Ascending aorta (tissue), 2 donors: ENCODE data around the gene FLYWCH2. TPM values are rescaled to one million over a fixed set of nuclear protein-coding genes. Genes with fewer than 3 reads are reported as not detected.

Experiments used
- DNase-seq, 2 donors: peaks; one replicate each; pipeline ENCODE4 v3.0.0-alpha.2; 2019; ENCODE audit warnings: low spot score in 2 of 2
- H3K27ac ChIP-seq, 2 donors: fragments of 200-600 bp; sonication (generic); one replicate each; pipeline ENCODE4 v1.5.1; 2016 to 2017; ENCODE audit warnings: mild to moderate bottlenecking in 1 of 2
- H3K27me3 ChIP-seq: fragments of 200-600 bp; sonication (generic); one replicate; pipeline ENCODE4 v1.5.1; 2017
- H3K36me3 ChIP-seq, 2 donors: fragments of 200-600 bp; sonication (generic); one replicate each; pipeline ENCODE4 v1.5.1; 2016
- H3K4me1 ChIP-seq, 2 donors: fragments of 200-600 bp; sonication (generic); one replicate each; pipeline ENCODE4 v1.5.1; 2016 to 2017; ENCODE audit warnings: mild to moderate bottlenecking in 1 of 2
- H3K4me3 ChIP-seq, 2 donors: fragments of 200-600 bp; sonication (generic); one replicate each; pipeline ENCODE4 v1.5.1; 2016 to 2017; ENCODE audit warnings: mild to moderate bottlenecking in 1 of 2
- H3K9me3 ChIP-seq, 2 donors: fragments of 200-600 bp; sonication (generic); one replicate each; pipeline ENCODE4 v1.5.1; 2016
- CTCF ChIP-seq, 3 experiments: fragments of 200-600 bp in 2 of 3; fragments of 450-650 bp in 1 of 3; sonication (generic) in 2 of 3; IDR thresholded peaks; one replicate each; pipeline ENCODE4 v1.5.1; 2016 to 2019; ENCODE audit warnings: antibody characterized with exemption in 3 of 3, mild to moderate bottlenecking in 1 of 3, moderate library complexity in 1 of 3
- intact Hi-C: fragments of 100-400 bp; cut with DNase I; formaldehyde crosslinking; loops from one replicate; pipeline ENCODE4 v1.15.1; 2023
- total RNA-seq: library from RNA; depleted of rRNA; stranded (reverse); fragments of >200 nt; gene quantifications from one replicate; pipeline ENCODE4 v1.1.0, GENCODE V29; 2016

The FLYWCH2 gene
- total RNA-seq, 1 donor from 2014 or later, result 109 TPM

- DNase-seq, result no peak
- Histone ChIP-seq H3K27ac (no peak overlapping the region), H3K4me3 (no peak overlapping the region), H3K9me3 (no peaks in the 10 kb centered on the region), H3K27me3 (no peaks in the 10 kb centered on the region), H3K4me1 (peaks cover 3 to 21% of the 10 kb centered on the region in 2 donors), H3K36me3 (peaks cover 19 to 20% of the 10 kb centered on the region in 2 donors)
- TF ChIP-seq CTCF (IDR thresholded peaks at IDR 0.05), result no peak
- intact Hi-C loops, result loop anchor here (10.0 kb wide), 1 partner anchor 381 kb away; the partner anchor contains the start of genes CEMP1 and PDPK1
Measured at GRCh38 chr16:2915196-2915929, 32.3 kb downstream of the FLYWCH2 start.

DNA sequence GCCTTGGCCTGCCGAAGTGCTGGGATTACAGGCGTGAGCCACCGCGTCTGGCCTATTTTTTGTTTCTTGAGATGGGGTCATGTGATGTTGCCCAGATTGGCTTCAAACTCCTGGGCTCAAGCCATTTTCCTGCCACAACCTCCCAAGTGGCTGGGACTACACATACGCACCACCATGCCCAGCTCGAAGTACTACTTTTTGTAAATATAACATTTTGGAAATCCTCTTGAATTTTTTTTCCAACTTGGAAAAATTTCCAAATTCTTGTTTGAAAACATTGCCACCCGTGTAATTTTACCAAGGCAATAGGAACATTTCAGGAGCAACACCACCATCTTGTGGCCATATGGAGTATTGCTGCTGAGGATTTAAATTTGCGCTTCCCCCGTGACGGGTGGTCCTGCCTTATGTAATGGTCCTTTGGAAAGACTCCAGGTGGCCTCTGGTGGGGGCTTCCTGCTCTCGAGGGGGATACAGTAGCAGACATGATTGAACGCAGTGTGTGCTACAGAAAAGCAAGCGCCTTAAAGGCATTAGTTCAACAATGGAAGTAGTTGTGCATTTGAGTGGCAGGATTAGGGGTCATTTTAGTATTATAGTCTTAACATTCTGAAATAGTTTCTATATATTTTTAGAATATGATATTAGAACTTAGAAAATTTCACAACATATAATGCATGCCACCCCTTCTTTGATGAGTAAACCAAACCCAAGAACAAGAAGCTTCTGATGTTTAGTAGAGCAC is 36.7 kb downstream of the FLYWCH2 start:
- Histone ChIP-seq H3K27ac (peak overlapping the region; percentile 81 to 84), H3K4me3 (peak overlapping the region in 1 of 2 donors; percentile 1)
- intact Hi-C loops, result loop anchor here (1.0 to 10.0 kb wide), 3 partner anchors 15 to 385 kb away; partner anchors contain the start of genes CEMP1 and PDPK1

DNA sequence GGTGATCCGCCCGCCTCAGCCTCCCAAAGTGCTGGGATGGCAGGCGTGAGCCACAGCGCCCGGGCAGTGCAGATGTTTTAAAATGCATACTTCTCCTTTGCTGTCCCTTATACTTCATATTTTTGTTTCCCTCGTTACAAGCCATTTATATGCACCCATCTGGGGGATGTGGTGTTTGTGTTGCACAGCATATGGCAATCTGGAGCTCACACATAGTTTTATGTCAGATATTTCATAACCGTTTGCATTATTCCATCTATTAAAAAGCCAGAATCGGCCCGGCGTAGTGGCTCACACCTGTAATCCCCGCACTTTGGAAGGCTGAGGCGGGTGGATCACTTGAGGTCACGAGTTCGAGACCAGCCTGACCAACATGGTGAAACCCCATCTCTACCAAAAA is 40.5 kb downstream of the FLYWCH2 start:
- no peak for DNase-seq
- intact Hi-C loops, result no loop called here
- H3K4me3 ChIP-seq, result no peak overlapping the region

More for the DNA sequence above, 36.7 kb downstream of the FLYWCH2 start:
- no peaks in the 10 kb centered on the region for H3K9me3 ChIP-seq
- peak; percentile 86 to 95 (median 89) for TF ChIP-seq CTCF (IDR thresholded peaks at IDR 0.05)
- peaks cover 3 to 9% of the 10 kb centered on the region in 2 donors for H3K4me1 ChIP-seq
- peak in 1 of 2 donors; percentile 85 for DNase-seq
- no peaks in the 10 kb centered on the region for H3K27me3 ChIP-seq
- H3K36me3 ChIP-seq, result peaks cover 12 to 24% of the 10 kb centered on the region in 2 donors

GRCh38 chr16:2924901-2925755 is 42.1 kb downstream of the FLYWCH2 start:
- Histone ChIP-seq H3K9me3 (no peaks in the 10 kb centered on the region), H3K27me3 (no peaks in the 10 kb centered on the region), H3K36me3 (peaks cover 7 to 16% of the 10 kb centered on the region in 2 donors), H3K4me1 (peaks cover 0 to 4% of the 10 kb centered on the region in 2 donors), H3K4me3 (no peak overlapping the region), H3K27ac (no peak overlapping the region)
- intact Hi-C loops, result no loop called here
- no peak for TF ChIP-seq CTCF (IDR thresholded peaks at IDR 0.05)
- no peak for DNase-seq

More for the DNA sequence above, 40.5 kb downstream of the FLYWCH2 start:
- Histone ChIP-seq H3K36me3 (peaks cover 4 to 10% of the 10 kb centered on the region in 2 donors), H3K27me3 (no peaks in the 10 kb centered on the region), H3K27ac (no peak overlapping the region), H3K4me1 (peaks cover 3 to 13% of the 10 kb centered on the region in 2 donors), H3K9me3 (no peaks in the 10 kb centered on the region)
- TF ChIP-seq CTCF (IDR thresholded peaks at IDR 0.05), result no peak
